Smooth muscle cell of trachea (primary cell): ENCODE measurements around the gene ZMAT3. TPM values are rescaled to one million over a fixed set of nuclear protein-coding genes. Genes with fewer than 3 reads are reported as not detected.

Experiments used
- total RNA-seq: library from RNA; depleted of rRNA; stranded (reverse); fragments of >200 nt; gene quantifications from 2 replicates; pipeline ENCODE4 v1.2.1, GENCODE V29; 2014

Gene ZMAT3
- total RNA-seq = 28.4 and 47.6 TPM in 2 replicates

GRCh38 chr3:179071323-179072099 is at the start of gene ZMAT3:
TSS of gene ZMAT3 (minus strand) at chr3:179071809. CDS start at chr3:179067752, 4,057 bp downstream.

Other genes starting within 250 kb of the ZMAT3 start
- 27.5 and 48.6 TPM in 2 replicates for gene PIK3CA, start 76.5 kb upstream of the ZMAT3 start, total RNA-seq
- 0.50 and 1.0 TPM in 2 replicates for gene KCNMB3, start 179.3 kb upstream of the ZMAT3 start, total RNA-seq